Uterus (tissue), 4 donors: ENCODE measurements around the gene PRSS22. TPM values are rescaled to one million over a fixed set of nuclear protein-coding genes. Genes with fewer than 3 reads are reported as not detected.

Experiments used
- DNase-seq, 2 donors: peaks; one replicate each; pipeline ENCODE4 v3.0.0-alpha.2; 2019 to 2020
- H3K27ac ChIP-seq, 2 donors: fragments of 200-600 bp; sonication (generic); 1 replicate in 1 of 2; 2 replicates in 1 of 2; pipeline ENCODE4 v1.5.1; 2016 to 2018
- H3K27me3 ChIP-seq, 2 donors: fragments of 200-600 bp; sonication (generic); one replicate each; pipeline ENCODE4 v1.5.1; 2018 to 2019; ENCODE audit warnings: control low read depth in 1 of 2
- H3K36me3 ChIP-seq, 2 donors: fragments of 200-600 bp; sonication (generic); one replicate each; pipeline ENCODE4 v1.5.1; 2019; ENCODE audit warnings: control low read depth in 1 of 2
- H3K4me1 ChIP-seq, 2 donors: fragments of 200-600 bp; sonication (generic); one replicate each; pipeline ENCODE4 v1.5.1; 2018 to 2019; ENCODE audit warnings: control low read depth in 1 of 2
- H3K4me3 ChIP-seq, 2 donors: fragments of 200-600 bp; sonication (generic); 1 replicate in 1 of 2; 2 replicates in 1 of 2; pipeline ENCODE4 v1.5.1; 2018 to 2019; ENCODE audit warnings: mild to moderate bottlenecking in 1 of 2
- H3K9me3 ChIP-seq, 2 donors: fragments of 200-600 bp; sonication (generic); one replicate each; pipeline ENCODE4 v1.5.1; 2019; ENCODE audit warnings: control low read depth in 1 of 2
- CTCF ChIP-seq, 4 experiments: fragments of 200-600 bp in 2 of 4; fragments of 450-650 bp in 2 of 4; sonication (generic) in 2 of 4; IDR thresholded peaks; one replicate each; pipeline ENCODE4 v1.5.1; 2016 to 2019; ENCODE audit warnings: antibody characterized with exemption in 4 of 4, mild to moderate bottlenecking in 2 of 4, moderate library complexity in 1 of 4
- POLR2A ChIP-seq, 2 donors: fragments of 450-650 bp; IDR thresholded peaks; one replicate each; pipeline ENCODE4 v1.6.1; 2016; ENCODE audit warnings: antibody characterized with exemption in 2 of 2, mild to moderate bottlenecking in 1 of 2, moderate library complexity in 1 of 2
- intact Hi-C: fragments of 100-400 bp; cut with DNase I; formaldehyde crosslinking; loops from one replicate; pipeline ENCODE4 v1.15.1; 2023; ENCODE audit warnings: low total_unique reads
- total RNA-seq, 4 donors: library from RNA; depleted of rRNA in 3 of 4; stranded (reverse); fragments of >200 nt in 3 of 4; gene quantifications; one replicate each; pipeline versions ENCODE4 v1.1.0 to v1.2.4, GENCODE V29; 2014 to 2023
- donor health status: DM: yes; HTN: yes; CAD: no.

The PRSS22 gene
- total RNA-seq, 4 donors from 2014 or later = 0.46 to 2.4 TPM; not detected in 2

GRCh38 chr16:2904922-2905240, 46.9 kb upstream of the PRSS22 start:
- Histone ChIP-seq H3K27ac (peak overlapping the region; percentile 85 to 91), H3K36me3 (no peaks in the 10 kb centered on the region), H3K4me3 (peak overlapping the region; percentile 80 to 97), H3K9me3 (no peaks in the 10 kb centered on the region), H3K27me3 (no peaks in the 10 kb centered on the region), H3K4me1 (peaks cover 0 to 6% of the 10 kb centered on the region in 2 donors)
- DNase-seq = peak in 1 of 2 donors; percentile 37
- TF ChIP-seq POLR2A (IDR thresholded peaks at IDR 0.05) (no peak), CTCF (IDR thresholded peaks at IDR 0.05) (no peak)
- intact Hi-C loops = loop anchor here (10.0 kb wide), 1 partner anchor 1970 kb away; no protein-coding TSS in a partner anchor

DNA sequence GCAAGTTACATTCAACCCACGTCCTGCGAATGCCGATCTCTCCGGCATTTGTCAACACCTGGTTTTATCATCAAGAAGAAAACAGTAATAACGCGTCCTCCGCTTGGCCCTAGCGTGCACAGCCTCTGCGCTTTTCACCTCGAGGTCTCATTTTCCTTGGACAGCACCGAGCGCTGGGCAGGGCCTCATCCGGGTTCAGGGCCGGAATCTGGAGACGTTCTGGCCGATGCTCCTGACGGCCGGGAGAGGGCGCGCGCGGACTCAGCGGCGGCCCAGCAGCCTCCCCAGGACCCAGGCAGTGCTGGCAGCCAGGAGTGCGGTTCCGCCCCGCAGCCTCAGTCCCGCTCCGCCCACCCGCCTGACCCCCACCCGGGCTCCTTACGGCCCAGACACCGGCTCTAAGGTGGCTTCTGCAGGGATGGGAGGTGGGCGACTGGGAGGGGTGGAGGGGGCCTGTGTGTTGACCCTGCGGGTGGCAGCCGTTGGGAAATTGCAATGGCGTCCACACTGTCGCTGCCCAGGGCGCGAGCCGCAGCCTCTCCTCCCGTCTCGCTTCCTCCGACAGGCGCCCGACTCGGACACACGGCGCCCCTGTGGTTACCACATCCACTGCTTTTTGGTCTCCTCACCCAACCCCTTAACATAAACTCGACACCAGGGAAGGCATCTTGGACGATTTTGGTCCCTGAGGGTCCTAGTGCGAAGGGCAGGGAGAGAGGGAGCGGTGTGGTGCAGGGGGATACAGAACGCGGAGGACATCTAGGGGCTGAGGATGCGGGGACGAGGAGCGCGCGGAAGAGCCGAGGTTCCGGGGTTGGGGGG, 46.3 kb upstream of the PRSS22 start:
- peaks cover 0 to 6% of the 10 kb centered on the region in 2 donors for H3K4me1 ChIP-seq
- no peaks in the 10 kb centered on the region for H3K27me3 ChIP-seq
- TF ChIP-seq POLR2A (IDR thresholded peaks at IDR 0.05) (peak; percentile 27 to 37), CTCF (IDR thresholded peaks at IDR 0.05) (peak; percentile 92 to 96 (median 94))
- DNase-seq = peak; percentile 78 to 85
- H3K36me3 ChIP-seq = no peaks in the 10 kb centered on the region
- intact Hi-C loops = loop anchor here (10.0 kb wide), 1 partner anchor 1970 kb away; no protein-coding TSS in a partner anchor
- H3K9me3 ChIP-seq = no peaks in the 10 kb centered on the region
- peak overlapping the region; percentile 85 to 91 for H3K27ac ChIP-seq
- peak overlapping the region; percentile 80 to 97 for H3K4me3 ChIP-seq

DNA sequence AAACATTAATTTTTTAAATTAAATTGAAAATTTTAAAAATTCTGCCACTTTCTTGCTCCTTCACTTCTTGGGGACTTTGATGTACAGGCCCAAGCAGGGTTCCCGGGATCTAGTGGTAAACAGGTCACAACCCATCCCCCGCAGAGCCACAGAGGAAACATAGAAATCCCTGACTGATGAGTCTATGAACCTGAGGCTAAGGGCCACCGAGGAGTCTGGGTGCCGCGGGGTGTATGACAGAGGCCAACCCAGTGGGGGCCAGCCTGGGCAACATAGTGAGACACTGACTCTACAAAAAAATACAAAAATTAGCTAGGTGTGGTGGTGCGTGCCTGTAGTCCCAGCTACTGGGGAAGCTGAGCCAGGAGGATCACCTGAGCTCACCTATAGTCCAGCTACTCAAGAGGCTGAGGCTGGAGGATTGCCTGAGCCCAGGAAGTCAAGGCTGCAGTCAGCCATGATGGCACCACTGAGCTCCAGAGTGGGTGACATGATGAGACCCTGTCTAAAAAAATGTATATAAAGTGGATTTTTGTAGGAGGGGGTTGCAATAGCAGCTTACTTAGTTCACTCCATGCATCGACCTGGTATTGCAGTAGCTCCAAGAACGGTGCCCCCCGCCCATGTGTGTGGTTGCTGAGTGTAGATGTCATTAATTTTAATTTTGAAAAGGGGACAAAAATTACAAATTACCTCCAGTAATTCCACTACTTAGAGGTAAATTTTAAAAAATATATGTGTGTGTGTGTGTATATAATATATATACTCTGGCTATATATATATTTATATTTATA, 44.6 kb upstream of the PRSS22 start:
- Histone ChIP-seq H3K36me3 (no peaks in the 10 kb centered on the region), H3K4me1 (peaks cover 0 to 6% of the 10 kb centered on the region in 2 donors), H3K27ac (no peak overlapping the region), H3K4me3 (no peak overlapping the region), H3K27me3 (no peaks in the 10 kb centered on the region), H3K9me3 (no peaks in the 10 kb centered on the region)
- DNase-seq = no peak
- intact Hi-C loops = loop anchor here (10.0 kb wide), 1 partner anchor 1972 kb away; no protein-coding TSS in a partner anchor
- TF ChIP-seq POLR2A (IDR thresholded peaks at IDR 0.05) (no peak), CTCF (IDR thresholded peaks at IDR 0.05) (no peak)

- Histone ChIP-seq H3K9me3 (no peaks in the 10 kb centered on the region), H3K27me3 (no peaks in the 10 kb centered on the region), H3K27ac (no peak overlapping the region), H3K4me3 (no peak overlapping the region), H3K4me1 (no peaks in the 10 kb centered on the region), H3K36me3 (no peaks in the 10 kb centered on the region)
- TF ChIP-seq POLR2A (IDR thresholded peaks at IDR 0.05) (no peak), CTCF (IDR thresholded peaks at IDR 0.05) (no peak)
- DNase-seq = no peak
- intact Hi-C loops = loop anchor here (10.0 kb wide), 1 partner anchor 1974 kb away; no protein-coding TSS in a partner anchor
These were observed 42.6 kb upstream of the PRSS22 start for GRCh38 chr16:2900526-2901075.
